Erythroblast (primary cell): ENCODE measurements around the gene C1orf198.

ENCODE experiments used
- GATA1 ChIP-seq: IDR thresholded peaks from 2 replicates; pipeline ENCODE4 v1.6.1; 2011; ENCODE audit warnings: low read depth, mild to moderate bottlenecking, control low read depth, low read length, moderate library complexity
- POLR2A ChIP-seq: IDR thresholded peaks from 2 replicates; pipeline ENCODE4 v1.6.1; 2011; ENCODE audit warnings: mild to moderate bottlenecking, low read length

- TF ChIP-seq POLR2A (no peak), GATA1 (no peak)
These were observed 69.8 kb downstream of the C1orf198 start for GRCh38 chr1:230798491-230798890.
